RWPE1 (cell line): Measurements from ENCODE around the gene LRSAM1.

ENCODE experiments used
- CTCF ChIA-PET: fragments of 350-600 bp; sonication (Branson Sonifier 250); formaldehyde crosslinking; extraction: SDS; loops from one replicate; lab custom pipeline; 2021; lab: Yijun Ruan, JAX
- POLR2A ChIA-PET: fragments of 400-600 bp; formaldehyde crosslinking; extraction: SDS; loops from one replicate; lab custom pipeline; 2020; ENCODE audit warnings: antibody characterized with exemption; ENCODE audit not compliant: low non-redundant PET; lab: Yijun Ruan, JAX
- DNase-seq: peaks from one replicate; pipeline ENCODE4 v3.0.0; 2012; ENCODE audit warnings: low spot score
- H3K27ac ChIP-seq: fragments of 450-650 bp; 2 replicates; pipeline ENCODE4 v1.5.1; 2017
- TF ChIP-seq, protein P1 (sequence below): fragments of 450-650 bp; conservative IDR thresholded peaks from 2 replicates; pipeline ENCODE4 v1.5.1; 2017; ENCODE audit warnings: low read depth, mild to moderate bottlenecking

LRSAM1 gene

DNA sequence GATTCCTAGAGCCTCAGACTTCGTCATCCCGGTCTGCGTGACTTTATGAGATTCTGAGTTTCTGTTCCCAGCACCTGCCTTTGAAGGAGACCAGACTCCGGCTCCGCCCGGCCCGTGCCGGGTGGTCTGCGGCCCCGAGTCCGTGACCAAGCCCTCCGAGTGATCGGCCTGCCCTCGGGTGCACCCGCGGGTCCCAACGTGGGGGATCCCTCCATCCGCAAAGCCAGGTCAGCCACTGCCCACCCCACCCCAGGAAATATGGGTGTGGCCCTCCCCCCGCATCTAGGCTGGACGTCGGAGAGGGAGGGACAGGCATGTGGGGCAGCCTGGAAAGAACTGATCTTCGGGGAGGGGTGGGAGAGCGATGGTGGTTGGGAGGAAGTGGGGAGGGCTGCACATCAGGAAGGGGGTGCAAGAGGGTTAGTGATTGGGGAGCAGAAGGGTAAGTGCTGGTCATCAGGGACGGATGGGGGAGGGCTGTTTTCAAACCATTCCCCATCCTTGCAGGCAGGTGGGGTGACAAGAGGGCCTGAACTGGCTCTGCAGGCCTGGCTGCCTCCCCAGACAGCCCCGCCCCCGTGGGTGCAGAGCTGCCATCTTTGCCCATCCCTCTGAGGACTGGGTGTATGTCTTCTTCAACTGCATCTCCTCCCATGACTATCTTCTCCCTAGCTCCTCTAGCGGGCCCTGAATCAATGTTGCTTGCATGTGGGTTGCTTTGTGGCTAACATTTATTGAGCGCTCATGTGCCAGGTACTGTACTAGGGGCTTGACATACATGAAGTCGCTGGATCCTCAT lies 747 bp downstream of the LRSAM1 start:
- CTCF ChIA-PET = interaction anchor here (0.9 to 1.3 kb wide), 2 partner anchors 55 to 129 kb away, joined by 3 read pairs; partner anchors contain the start of gene SLC2A8
- H3K27ac ChIP-seq = peak overlapping the region; percentile 93
- DNase-seq = peak; percentile 88
- POLR2A ChIA-PET = interaction anchor here (0.7 to 1.1 kb wide), 3 partner anchors 8 to 55 kb away, joined by 3 to 8 read pairs (median 4); partner anchors contain the start of gene SLC2A8
- TF ChIP-seq, protein P1, sequence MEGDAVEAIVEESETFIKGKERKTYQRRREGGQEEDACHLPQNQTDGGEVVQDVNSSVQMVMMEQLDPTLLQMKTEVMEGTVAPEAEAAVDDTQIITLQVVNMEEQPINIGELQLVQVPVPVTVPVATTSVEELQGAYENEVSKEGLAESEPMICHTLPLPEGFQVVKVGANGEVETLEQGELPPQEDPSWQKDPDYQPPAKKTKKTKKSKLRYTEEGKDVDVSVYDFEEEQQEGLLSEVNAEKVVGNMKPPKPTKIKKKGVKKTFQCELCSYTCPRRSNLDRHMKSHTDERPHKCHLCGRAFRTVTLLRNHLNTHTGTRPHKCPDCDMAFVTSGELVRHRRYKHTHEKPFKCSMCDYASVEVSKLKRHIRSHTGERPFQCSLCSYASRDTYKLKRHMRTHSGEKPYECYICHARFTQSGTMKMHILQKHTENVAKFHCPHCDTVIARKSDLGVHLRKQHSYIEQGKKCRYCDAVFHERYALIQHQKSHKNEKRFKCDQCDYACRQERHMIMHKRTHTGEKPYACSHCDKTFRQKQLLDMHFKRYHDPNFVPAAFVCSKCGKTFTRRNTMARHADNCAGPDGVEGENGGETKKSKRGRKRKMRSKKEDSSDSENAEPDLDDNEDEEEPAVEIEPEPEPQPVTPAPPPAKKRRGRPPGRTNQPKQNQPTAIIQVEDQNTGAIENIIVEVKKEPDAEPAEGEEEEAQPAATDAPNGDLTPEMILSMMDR = no peak

DNA sequence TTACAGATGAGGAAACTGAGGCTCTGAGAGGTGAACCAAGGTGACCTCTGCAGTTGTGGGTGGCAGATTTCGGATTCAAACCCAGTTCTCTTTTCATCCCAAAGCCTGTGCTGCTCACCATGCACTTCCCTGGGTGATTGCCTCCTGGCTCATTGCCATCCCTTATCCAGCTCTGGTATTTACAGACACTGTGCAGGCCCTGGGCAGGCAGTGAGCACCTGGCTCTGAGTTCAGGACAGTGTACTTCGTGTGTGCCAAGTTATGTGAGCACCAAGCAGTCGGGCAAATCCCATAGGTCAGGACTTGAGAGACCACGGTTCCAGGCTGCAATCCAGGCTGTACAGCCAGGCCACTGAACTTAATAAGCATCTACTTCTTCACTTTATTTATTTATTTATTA lies 1.4 kb downstream of the LRSAM1 start:
- TF ChIP-seq, protein P1 = no peak
- ChIA-PET POLR2A (no interaction called here), CTCF (interaction anchor here (0.9 to 1.3 kb wide), 2 partner anchors 56 to 128 kb away, joined by 3 read pairs; partner anchors contain the start of gene SLC2A8)
- peak overlapping the region; percentile 93 for H3K27ac ChIP-seq
- no peak for DNase-seq

GRCh38 chr9:127455324-127455992 lies 4.1 kb downstream of the LRSAM1 start:
- H3K27ac ChIP-seq = no peak overlapping the region
- TF ChIP-seq, protein P1 = no peak
- no peak for DNase-seq
- CTCF ChIA-PET = interaction anchor here (0.6 to 1.0 kb wide), 7 partner anchors 24 to 863 kb away, joined by 3 to 7 read pairs (median 4); no protein-coding TSS in a partner anchor
- POLR2A ChIA-PET = interaction anchor here (0.6 kb wide), 1 partner anchor 58 kb away, joined by 6 read pairs; no protein-coding TSS in a partner anchor

- no peak for DNase-seq
- H3K27ac ChIP-seq = peak overlapping the region; percentile 44
- POLR2A ChIA-PET = no interaction called here
- TF ChIP-seq, protein P1 = no peak
- CTCF ChIA-PET = interaction anchor here (0.7 kb wide), 1 partner anchor 17 kb away, joined by 4 read pairs; no protein-coding TSS in a partner anchor
Observed at GRCh38 chr9:127457191-127457878, 6.0 kb downstream of the LRSAM1 start.

GRCh38 chr9:127458921-127459320 lies 7.6 kb downstream of the LRSAM1 start:
- no peak for DNase-seq
- CTCF ChIA-PET = interaction anchor here (0.6 kb wide), 1 partner anchor 139 kb away, joined by 3 read pairs; no protein-coding TSS in a partner anchor
- H3K27ac ChIP-seq = peak overlapping the region; percentile 8
- TF ChIP-seq, protein P1 = no peak
- POLR2A ChIA-PET = no interaction called here

GRCh38 chr9:127463382-127463781 lies 12.1 kb downstream of the LRSAM1 start:
- no peak overlapping the region for H3K27ac ChIP-seq
- TF ChIP-seq, protein P1 = no peak
- POLR2A ChIA-PET = no interaction called here
- no peak for DNase-seq
- CTCF ChIA-PET = no interaction called here
